Measurements from ENCODE around the gene ZNF469. TPM values are rescaled to one million over a fixed set of nuclear protein-coding genes. Genes with fewer than 3 reads are reported as not detected.

Gene ZNF469
- total RNA-seq, 1 donor from 2014 or later = 1.5 TPM

- DNase-seq (ENCODE audit: low read depth) = no peak
Measured at GRCh38 chr16:88347656-88348376, 34.9 kb upstream of the ZNF469 start.

- DNase-seq (ENCODE audit: low read depth) = no peak
Measured at GRCh38 chr16:88348377-88349152, 34.2 kb upstream of the ZNF469 start.

- DNase-seq (ENCODE audit: low read depth) = no peak
Measured at GRCh38 chr16:88349153-88349902, 33.4 kb upstream of the ZNF469 start.

GRCh38 chr16:88349903-88350900 lies 32.6 kb upstream of the ZNF469 start:
- peak; percentile 30 for DNase-seq (ENCODE audit: low read depth)

GRCh38 chr16:88350922-88351321 lies 31.8 kb upstream of the ZNF469 start:
- no peak for DNase-seq (ENCODE audit: low read depth)

GRCh38 chr16:88351491-88352101 lies 31.2 kb upstream of the ZNF469 start:
- no peak for DNase-seq (ENCODE audit: low read depth)

- no peak for DNase-seq (ENCODE audit: low read depth)
Measured at GRCh38 chr16:88352261-88353200, 30.2 kb upstream of the ZNF469 start.

GRCh38 chr16:88353232-88353631 lies 29.5 kb upstream of the ZNF469 start:
- no peak for DNase-seq (ENCODE audit: low read depth)

- DNase-seq (ENCODE audit: low read depth) = no peak
Measured at GRCh38 chr16:88353691-88354090, 29.1 kb upstream of the ZNF469 start.

- DNase-seq (ENCODE audit: low read depth) = no peak
Measured at GRCh38 chr16:88354229-88355092, 28.3 kb upstream of the ZNF469 start.

- no peak for DNase-seq (ENCODE audit: low read depth)
Measured at GRCh38 chr16:88355093-88355388, 27.7 kb upstream of the ZNF469 start.

- no peak for DNase-seq (ENCODE audit: low read depth)
Measured at GRCh38 chr16:88355389-88356123, 27.2 kb upstream of the ZNF469 start.

- no peak for DNase-seq (ENCODE audit: low read depth)
Measured at GRCh38 chr16:88356124-88356726, 26.5 kb upstream of the ZNF469 start.

GRCh38 chr16:88356727-88357199 lies 26.0 kb upstream of the ZNF469 start:
- DNase-seq (ENCODE audit: low read depth) = no peak

GRCh38 chr16:88357317-88358022 lies 25.3 kb upstream of the ZNF469 start:
- DNase-seq (ENCODE audit: low read depth) = no peak

GRCh38 chr16:88358023-88358420 lies 24.7 kb upstream of the ZNF469 start:
- DNase-seq (ENCODE audit: low read depth) = no peak
